ENCODE data around the gene SF3A2. TPM values are rescaled to one million over a fixed set of nuclear protein-coding genes. Genes with fewer than 3 reads are reported as not detected.

The SF3A2 gene
- total RNA-seq, 4 donors from 2014 or later = 25.7 to 39.8 (median 30.3) TPM

DNA sequence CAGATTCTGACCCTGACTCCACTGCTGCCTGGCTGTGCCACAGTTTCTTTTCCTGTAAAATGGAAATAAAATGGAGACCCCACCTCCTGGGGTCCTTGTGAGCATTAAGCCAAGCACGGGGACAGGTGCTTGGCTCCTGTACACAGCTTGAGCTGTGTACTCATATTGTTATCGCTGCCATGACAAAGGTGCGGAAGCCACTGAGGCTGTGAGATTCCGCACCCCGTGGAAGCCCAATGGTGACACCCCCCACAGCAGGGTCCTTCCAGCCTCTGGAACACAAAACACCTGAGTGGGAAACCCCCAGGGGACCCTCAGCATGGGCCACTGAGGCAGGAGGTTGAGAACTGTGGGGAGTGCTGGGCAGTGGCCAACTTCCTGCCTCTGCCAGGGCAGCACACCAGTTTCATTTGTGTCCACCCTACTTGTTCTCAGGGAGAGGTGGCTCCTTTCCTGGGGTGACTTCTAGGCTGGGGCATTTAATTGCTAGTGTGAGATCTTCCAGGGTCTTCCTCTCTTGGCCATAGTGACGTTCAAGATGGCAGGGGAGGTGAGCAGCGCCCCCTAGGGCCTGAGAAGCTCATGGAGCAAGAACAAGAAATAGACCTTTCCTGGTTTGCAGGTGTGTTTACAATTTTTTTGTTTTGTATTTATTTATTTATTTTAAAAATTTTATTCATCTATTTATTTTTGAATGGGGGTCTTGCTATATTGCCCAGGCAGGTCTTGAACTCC lies 25.0 kb downstream of the SF3A2 start:
- WGBS, 2 donors = 62 to 65% methylated on average over 5 to 7 of the region's 7 CpGs

GRCh38 chr19:2266183-2266993 lies 29.8 kb downstream of the SF3A2 start:
- intact Hi-C loops (cut with DNase I) = no loop called here
- Histone ChIP-seq H3K27ac (peak overlapping the region in 2 of 3 donors; percentile 63 to 67), H3K36me3 (peaks cover 0 to 6% of the 10 kb centered on the region in 2 donors), H3K4me3 (replicated peaks in 1 of 3) (no peak overlapping the region), H3K4me1 (peaks cover 13 to 22% of the 10 kb centered on the region in 2 donors), H3K9me3 (no peaks in the 10 kb centered on the region), H3K27me3 (no peaks in the 10 kb centered on the region)
- DNase-seq = peak; percentile 74 to 76
- 45 to 50% methylated on average over 15 to 16 of the region's 18 CpGs for WGBS, 2 donors
- no peak for TF ChIP-seq CTCF (IDR thresholded peaks at IDR 0.05)
- peak in 1 of 2 donors; percentile 23 for TF ChIP-seq POLR2A (IDR thresholded peaks at IDR 0.05)

More for the DNA sequence above, 25.0 kb downstream of the SF3A2 start:
- no peak overlapping the region for H3K4me3 ChIP-seq (replicated peaks in 1 of 3)
- H3K36me3 ChIP-seq = no peaks in the 10 kb centered on the region
- no peaks in the 10 kb centered on the region for H3K27me3 ChIP-seq
- H3K9me3 ChIP-seq = no peaks in the 10 kb centered on the region
- peaks cover 2 to 4% of the 10 kb centered on the region in 2 donors for H3K4me1 ChIP-seq
- intact Hi-C loops (cut with DNase I) = no loop called here
- TF ChIP-seq POLR2A (IDR thresholded peaks at IDR 0.05) (no peak), CTCF (IDR thresholded peaks at IDR 0.05) (peak in 5 of 6 experiments; percentile 5 to 45 (median 17))
- no peak overlapping the region for H3K27ac ChIP-seq
- DNase-seq = no peak

DNA sequence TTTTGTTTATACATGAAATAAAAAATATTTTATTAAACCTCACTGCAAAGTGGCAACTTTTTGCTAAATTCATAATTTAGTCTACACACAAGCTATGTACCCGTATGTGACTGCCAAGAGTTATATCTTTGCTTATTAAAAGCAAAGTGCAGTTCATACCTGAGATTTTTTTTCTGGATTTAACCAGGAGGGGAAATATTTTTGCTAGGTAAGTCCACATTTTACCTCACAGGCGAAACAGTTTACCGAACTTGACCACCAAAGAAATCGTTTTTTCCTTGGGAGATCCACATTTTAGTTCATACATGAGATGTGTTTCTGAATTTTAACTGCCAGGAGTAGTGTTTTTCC lies 31.8 kb downstream of the SF3A2 start:
- H3K27ac ChIP-seq = peak overlapping the region; percentile 14 to 76 (median 66)
- no peaks in the 10 kb centered on the region for H3K27me3 ChIP-seq
- peaks cover 16 to 41% of the 10 kb centered on the region in 2 donors for H3K4me1 ChIP-seq
- H3K9me3 ChIP-seq = no peaks in the 10 kb centered on the region
- peaks cover 13 to 24% of the 10 kb centered on the region in 2 donors for H3K36me3 ChIP-seq
- no peak for TF ChIP-seq POLR2A (IDR thresholded peaks at IDR 0.05)
- TF ChIP-seq CTCF (IDR thresholded peaks at IDR 0.05) = no peak
- 68 to 73% methylated on average over 4 of the region's 4 CpGs for WGBS, 2 donors
- intact Hi-C loops (cut with DNase I) = no loop called here
- DNase-seq = no peak
- no peak overlapping the region for H3K4me3 ChIP-seq (replicated peaks in 1 of 3)

- intact Hi-C loops (cut with DNase I) = no loop called here
- Histone ChIP-seq H3K27me3 (no peaks in the 10 kb centered on the region), H3K4me3 (replicated peaks in 1 of 3) (peak overlapping the region in 2 of 3 donors; percentile 43 to 100), H3K4me1 (peaks cover 16 to 45% of the 10 kb centered on the region in 2 donors), H3K36me3 (peaks cover 13 to 24% of the 10 kb centered on the region in 2 donors), H3K9me3 (no peaks in the 10 kb centered on the region), H3K27ac (peak overlapping the region; percentile 14 to 76 (median 66))
- DNase-seq = no peak
- 2% methylated on average over 13 to 14 of the region's 19 CpGs for whole genome bisulfite sequencing, 2 donors
- TF ChIP-seq POLR2A (IDR thresholded peaks at IDR 0.05) (no peak), CTCF (IDR thresholded peaks at IDR 0.05) (no peak)
Observed at GRCh38 chr19:2268861-2269243, 32.2 kb downstream of the SF3A2 start.
